Measurements from ENCODE around the gene BRAT1.
"Not testable (repeated sequence)": the region's sequence is repeated elsewhere in the genome, so short reads cannot be mapped to it uniquely, and the experiment has no call there.

Gene BRAT1

GRCh38 chr7:2592375-2592865 lies 37.1 kb upstream of the BRAT1 start:
- Histone ChIP-seq H3K36me3 (ENCODE audit: insufficient read depth, low read length) (no peaks in the 10 kb centered on the region), H3K4me1 (ENCODE audit: insufficient read depth, low read length) (no peaks in the 10 kb centered on the region), H3K9me3 (ENCODE audit: control insufficient read depth, insufficient read depth, low read length) (no peaks in the 10 kb centered on the region), H3K9ac (ENCODE audit: low read depth, low read length) (no peak overlapping the region)

DNA sequence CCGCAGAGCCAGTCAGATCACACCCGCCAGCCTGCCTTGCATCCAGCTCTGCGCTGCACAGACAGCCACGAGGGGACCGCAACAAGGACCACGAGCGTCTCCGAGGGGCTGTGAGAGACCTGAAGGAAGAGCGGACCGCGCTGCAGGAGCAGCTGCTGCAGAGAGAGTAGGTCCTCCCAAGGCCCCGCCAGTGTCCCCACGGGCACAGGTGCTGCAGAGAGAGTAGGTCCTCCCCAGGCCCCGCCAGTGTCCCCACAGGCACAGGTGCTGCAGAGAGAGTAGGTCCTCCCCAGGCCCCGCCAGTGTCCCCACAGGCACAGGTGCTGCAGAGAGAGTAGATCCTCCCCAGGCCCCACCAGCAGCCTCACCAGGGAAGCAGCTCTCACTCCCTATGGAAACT lies 34.6 kb upstream of the BRAT1 start:
- not testable (repeated sequence) for H3K4me1 ChIP-seq (ENCODE audit: insufficient read depth, low read length); H3K36me3 ChIP-seq (ENCODE audit: insufficient read depth, low read length); H3K9ac ChIP-seq (ENCODE audit: low read depth, low read length); H3K9me3 ChIP-seq (ENCODE audit: control insufficient read depth, insufficient read depth, low read length)

GRCh38 chr7:2589341-2589740 lies 34.0 kb upstream of the BRAT1 start:
- H3K9me3 ChIP-seq (ENCODE audit: control insufficient read depth, insufficient read depth, low read length), result no peaks in the 10 kb centered on the region
- H3K4me1 ChIP-seq (ENCODE audit: insufficient read depth, low read length), result no peaks in the 10 kb centered on the region
- no peak overlapping the region for H3K9ac ChIP-seq (ENCODE audit: low read depth, low read length)
- no peaks in the 10 kb centered on the region; the same call in 1 of the 2 replicates for H3K36me3 ChIP-seq (ENCODE audit: insufficient read depth, low read length)

DNA sequence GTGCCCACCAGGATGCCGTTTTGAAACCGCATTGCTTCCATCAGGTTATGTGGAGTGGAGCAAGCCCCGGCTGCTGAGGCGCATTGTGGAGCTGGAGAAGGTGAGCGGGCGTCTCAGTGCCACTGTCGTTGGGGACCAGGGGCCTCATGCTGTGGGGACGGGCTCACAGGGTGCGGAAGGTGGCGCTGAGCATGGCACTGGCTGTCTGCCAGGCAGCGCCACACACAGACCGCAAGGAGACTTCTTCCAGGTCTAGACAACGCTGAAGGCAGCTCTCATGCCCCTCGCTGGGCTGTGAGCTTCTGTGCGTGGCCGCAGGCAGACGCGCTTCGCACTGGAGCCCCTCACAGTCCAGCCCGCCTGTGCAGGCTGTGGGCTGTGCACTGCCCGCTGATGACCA lies 32.5 kb upstream of the BRAT1 start:
- no peaks in the 10 kb centered on the region for H3K9me3 ChIP-seq (ENCODE audit: control insufficient read depth, insufficient read depth, low read length)
- H3K9ac ChIP-seq (ENCODE audit: low read depth, low read length), result no peak overlapping the region
- no peaks in the 10 kb centered on the region; the same call in 1 of the 2 replicates for H3K36me3 ChIP-seq (ENCODE audit: insufficient read depth, low read length)
- no peaks in the 10 kb centered on the region for H3K4me1 ChIP-seq (ENCODE audit: insufficient read depth, low read length)

DNA sequence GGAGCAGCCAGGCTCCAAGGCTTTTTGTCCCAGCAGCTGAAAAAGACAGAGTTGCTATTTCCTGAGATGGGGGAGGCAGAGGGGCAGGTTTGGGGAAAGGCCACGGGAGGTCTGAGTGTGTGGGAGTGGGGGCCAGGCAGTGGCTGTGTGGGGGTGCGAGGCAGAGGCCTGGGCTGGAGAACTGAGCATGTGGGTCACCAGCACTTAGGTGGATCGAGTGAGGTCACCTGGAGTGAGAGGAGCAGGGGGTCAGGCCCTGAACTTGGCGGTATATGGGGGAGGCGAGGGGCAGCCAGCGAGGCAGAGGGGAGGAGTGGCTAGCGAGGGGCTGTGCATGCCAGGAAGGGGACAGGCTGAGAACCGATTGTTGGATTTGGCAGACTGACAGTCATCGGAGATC lies 31.8 kb upstream of the BRAT1 start:
- Histone ChIP-seq H3K36me3 (ENCODE audit: insufficient read depth, low read length) (no peaks in the 10 kb centered on the region; the same call in 1 of the 2 replicates), H3K9me3 (ENCODE audit: control insufficient read depth, insufficient read depth, low read length) (no peaks in the 10 kb centered on the region), H3K9ac (ENCODE audit: low read depth, low read length) (no peak overlapping the region), H3K4me1 (ENCODE audit: insufficient read depth, low read length) (no peaks in the 10 kb centered on the region)

DNA sequence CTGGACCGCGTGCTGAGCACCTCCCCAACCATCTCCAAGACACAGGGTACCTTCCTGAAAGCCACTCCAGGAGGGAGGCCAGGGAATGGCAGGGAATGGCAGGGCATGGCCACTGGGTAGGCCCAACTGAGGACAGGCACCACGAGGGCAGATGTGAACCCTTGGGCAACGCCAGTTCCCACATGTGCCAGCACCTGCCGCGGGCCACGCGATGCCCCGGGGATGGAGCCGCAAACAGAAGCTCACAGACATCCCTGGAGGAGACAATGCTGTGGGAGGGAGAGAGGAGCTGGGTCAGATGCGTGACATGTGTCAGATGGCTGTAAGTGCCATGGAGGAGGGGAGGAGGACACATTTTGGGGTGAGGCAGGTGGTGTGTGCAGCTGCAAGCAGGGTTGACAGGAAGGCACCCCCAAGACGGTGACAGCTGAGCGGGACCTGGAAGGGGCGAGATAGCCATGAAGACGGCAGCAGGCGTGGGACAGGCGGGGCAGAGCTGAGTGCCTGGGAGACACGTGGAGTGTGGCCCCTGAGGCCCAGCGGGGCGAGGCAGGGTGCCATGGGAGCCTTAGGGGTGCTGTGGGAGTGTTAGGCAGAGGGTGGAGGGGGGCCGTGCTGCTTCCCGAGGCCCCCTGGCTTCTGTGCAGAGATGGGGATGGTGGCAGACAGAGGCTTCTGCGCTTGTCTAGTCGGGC lies 31.1 kb upstream of the BRAT1 start:
- Histone ChIP-seq H3K36me3 (ENCODE audit: insufficient read depth, low read length) (no peaks in the 10 kb centered on the region; the same call in 1 of the 2 replicates), H3K9me3 (ENCODE audit: control insufficient read depth, insufficient read depth, low read length) (no peaks in the 10 kb centered on the region), H3K4me1 (ENCODE audit: insufficient read depth, low read length) (no peaks in the 10 kb centered on the region), H3K9ac (ENCODE audit: low read depth, low read length) (no peak overlapping the region)

GRCh38 chr7:2585446-2585845 lies 30.1 kb upstream of the BRAT1 start:
- Histone ChIP-seq H3K36me3 (ENCODE audit: insufficient read depth, low read length) (no peaks in the 10 kb centered on the region; the same call in 1 of the 2 replicates), H3K9ac (ENCODE audit: low read depth, low read length) (no peak overlapping the region), H3K9me3 (ENCODE audit: control insufficient read depth, insufficient read depth, low read length) (no peaks in the 10 kb centered on the region), H3K4me1 (ENCODE audit: insufficient read depth, low read length) (no peaks in the 10 kb centered on the region)

DNA sequence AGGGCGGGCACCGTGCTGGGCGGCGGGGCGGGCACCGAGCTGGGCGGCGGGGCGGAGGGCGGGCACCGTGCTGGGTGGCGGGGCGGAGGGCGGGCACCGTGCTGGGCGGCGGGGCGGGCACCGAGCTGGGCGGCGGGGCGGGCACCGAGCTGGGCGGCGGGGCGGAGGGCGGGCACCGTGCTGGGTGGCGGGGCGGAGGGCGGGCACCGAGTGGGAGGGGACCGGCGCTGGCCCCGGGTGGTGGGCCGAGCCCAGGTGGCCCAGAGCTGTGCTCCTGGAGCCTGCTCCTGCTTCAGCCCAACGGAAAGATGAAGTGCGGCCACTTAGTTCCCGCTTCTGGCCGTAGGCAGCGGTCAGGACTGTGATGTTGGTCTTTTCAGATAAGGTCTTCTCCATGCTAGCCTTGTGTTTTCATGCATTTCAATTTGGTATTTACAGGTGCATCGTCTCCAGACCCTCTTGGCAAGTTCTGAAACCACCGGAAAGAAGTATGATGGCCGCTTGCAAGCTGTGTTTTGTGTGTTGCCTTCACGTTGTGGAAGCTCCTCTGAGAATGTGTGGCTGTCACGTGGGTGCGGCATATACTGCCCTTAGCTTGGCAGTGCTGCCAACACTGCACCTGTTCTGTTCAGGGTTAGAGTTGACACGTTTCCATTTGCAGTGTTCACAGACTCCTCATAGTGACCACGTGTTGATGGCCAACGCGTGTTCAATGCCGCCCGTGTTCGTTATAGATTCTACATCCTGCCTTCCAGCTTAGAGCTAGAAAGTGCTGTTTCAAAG lies 28.7 kb upstream of the BRAT1 start:
- no peaks in the 10 kb centered on the region; the same call in 1 of the 2 replicates for H3K36me3 ChIP-seq (ENCODE audit: insufficient read depth, low read length)
- H3K4me1 ChIP-seq (ENCODE audit: insufficient read depth, low read length), result no peaks in the 10 kb centered on the region
- no peaks in the 10 kb centered on the region for H3K9me3 ChIP-seq (ENCODE audit: control insufficient read depth, insufficient read depth, low read length)
- no peak overlapping the region for H3K9ac ChIP-seq (ENCODE audit: low read depth, low read length)

DNA sequence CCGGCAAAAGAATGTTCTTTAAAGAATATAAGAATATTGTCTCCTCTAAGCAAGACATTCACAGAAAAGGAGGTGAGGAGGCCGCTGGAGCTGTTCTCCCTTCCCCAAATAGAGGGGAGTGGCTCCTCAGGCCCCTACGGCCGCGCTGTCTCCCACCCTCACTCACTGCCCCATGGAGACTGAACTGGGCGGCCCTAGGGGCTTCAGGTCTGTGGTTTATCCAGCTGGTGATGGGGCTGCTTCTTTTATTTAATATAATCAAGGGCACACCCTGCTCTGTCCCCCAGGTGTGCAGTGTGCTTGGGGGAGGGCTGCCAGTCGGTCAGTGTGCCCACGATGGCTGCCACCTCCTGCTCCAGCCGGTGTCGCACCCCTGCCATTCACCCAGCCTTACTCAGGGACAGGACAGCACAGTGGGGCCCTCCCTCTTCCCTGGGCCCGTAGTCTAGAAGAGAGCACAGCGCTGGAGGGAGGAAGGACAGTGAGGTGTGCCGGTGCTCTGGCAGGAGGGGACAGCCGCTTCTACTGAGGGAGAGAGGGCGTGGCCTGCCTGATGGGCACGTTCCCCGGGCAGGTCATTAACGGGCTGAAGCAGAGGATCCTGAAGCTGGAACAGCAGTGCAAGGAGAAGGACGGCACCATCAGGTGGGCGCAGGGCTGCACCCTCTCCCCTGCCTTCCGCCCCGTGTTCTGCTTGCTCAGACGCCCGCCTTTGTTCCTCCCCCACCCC lies 26.8 kb upstream of the BRAT1 start:
- no peaks in the 10 kb centered on the region for H3K9me3 ChIP-seq (ENCODE audit: control insufficient read depth, insufficient read depth, low read length)
- H3K36me3 ChIP-seq (ENCODE audit: insufficient read depth, low read length), result no peaks in the 10 kb centered on the region; the same call in 1 of the 2 replicates
- no peaks in the 10 kb centered on the region for H3K4me1 ChIP-seq (ENCODE audit: insufficient read depth, low read length)
- no peak overlapping the region for H3K9ac ChIP-seq (ENCODE audit: low read depth, low read length)

DNA sequence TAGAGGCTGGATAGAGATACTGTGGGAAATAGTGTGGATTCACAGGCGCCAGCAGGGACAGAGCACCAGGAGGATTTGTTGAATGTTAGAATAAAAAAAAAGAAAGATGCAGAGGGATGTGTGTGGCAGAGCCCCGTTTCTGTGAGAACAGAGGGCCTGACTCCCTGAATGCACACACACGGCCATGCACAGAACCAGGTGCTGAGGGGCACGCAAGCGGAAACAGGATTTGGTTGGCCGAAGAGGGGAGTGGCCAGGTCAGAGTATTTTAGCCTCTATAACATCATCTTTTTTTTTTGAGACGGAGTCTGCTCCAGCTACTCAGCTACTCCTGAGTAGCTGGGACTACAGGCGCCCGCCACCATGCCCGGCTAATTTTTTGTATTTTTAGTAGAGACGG lies 25.3 kb upstream of the BRAT1 start:
- no peaks in the 10 kb centered on the region for H3K9me3 ChIP-seq (ENCODE audit: control insufficient read depth, insufficient read depth, low read length)
- no peaks in the 10 kb centered on the region; the same call in 1 of the 2 replicates for H3K36me3 ChIP-seq (ENCODE audit: insufficient read depth, low read length)
- H3K9ac ChIP-seq (ENCODE audit: low read depth, low read length), result no peak overlapping the region
- H3K4me1 ChIP-seq (ENCODE audit: insufficient read depth, low read length), result no peaks in the 10 kb centered on the region

GRCh38 chr7:2577914-2578680 lies 22.8 kb upstream of the BRAT1 start:
- Histone ChIP-seq H3K4me1 (ENCODE audit: insufficient read depth, low read length) (no peaks in the 10 kb centered on the region), H3K9ac (ENCODE audit: low read depth, low read length) (no peak overlapping the region), H3K36me3 (ENCODE audit: insufficient read depth, low read length) (no peaks in the 10 kb centered on the region), H3K9me3 (ENCODE audit: control insufficient read depth, insufficient read depth, low read length) (no peaks in the 10 kb centered on the region)

- Histone ChIP-seq H3K36me3 (ENCODE audit: insufficient read depth, low read length) (no peaks in the 10 kb centered on the region), H3K9me3 (ENCODE audit: control insufficient read depth, insufficient read depth, low read length) (no peaks in the 10 kb centered on the region), H3K4me1 (ENCODE audit: insufficient read depth, low read length) (peaks cover 3% of the 10 kb centered on the region; the same call in 1 of the 2 replicates), H3K9ac (ENCODE audit: low read depth, low read length) (no peak overlapping the region)
Measured at GRCh38 chr7:2576742-2577491, 21.6 kb upstream of the BRAT1 start.

GRCh38 chr7:2575733-2576340 lies 20.5 kb upstream of the BRAT1 start:
- Histone ChIP-seq H3K9me3 (ENCODE audit: control insufficient read depth, insufficient read depth, low read length) (no peaks in the 10 kb centered on the region), H3K4me1 (ENCODE audit: insufficient read depth, low read length) (peaks cover 5% of the 10 kb centered on the region; the same call in 1 of the 2 replicates), H3K9ac (ENCODE audit: low read depth, low read length) (no peak overlapping the region)

More at GRCh38 chr7:2575733-2576340, 20.5 kb upstream of the BRAT1 start:
- no peaks in the 10 kb centered on the region for H3K36me3 ChIP-seq (ENCODE audit: insufficient read depth, low read length)

Data from ES-I3 (cell line).